Activated CD4-positive, alpha-beta T cell treated with anti-CD3 and anti-CD28 coated beads, Interleukin-2, amount 10 ng/mL, durations not matched to agents 24 days and 14 days (primary cell): Measurements from ENCODE around the gene MYH16. TPM values are rescaled to one million over a fixed set of nuclear protein-coding genes. Genes with fewer than 3 reads are reported as not detected.

Source experiments
- total RNA-seq: library from RNA; stranded (reverse); gene quantifications from 2 replicates; pipeline ENCODE4 v1.2.3, GENCODE V29; 2022

Gene MYH16
- total RNA-seq, 1 donor from 2014 or later = not detected

Other genes with a start within 250 kb of the MYH16 start
- gene SMURF1, start 128.7 kb upstream of the MYH16 start, total RNA-seq = 12.5 and 13.1 TPM in 2 replicates
- gene KPNA7, start 64.7 kb upstream of the MYH16 start, total RNA-seq = not detected in 2 replicates
- gene ARPC1A, start 53.1 kb downstream of the MYH16 start, total RNA-seq = 76.0 and 80.8 TPM in 2 replicates
- gene ARPC1B, start 101.9 kb downstream of the MYH16 start, total RNA-seq = 248 and 250 TPM in 2 replicates
- gene PDAP1, start 135.8 kb downstream of the MYH16 start, total RNA-seq = 167 and 168 TPM in 2 replicates
- gene BUD31, start 136.1 kb downstream of the MYH16 start, total RNA-seq = 136 and 147 TPM in 2 replicates
- gene PTCD1, start 166.0 kb downstream of the MYH16 start, total RNA-seq = 10.5 and 10.7 TPM in 2 replicates
- 83.5 and 89.0 TPM in 2 replicates for gene CPSF4, start 166.1 kb downstream of the MYH16 start, total RNA-seq
- gene ATP5MF, start 193.3 kb downstream of the MYH16 start, total RNA-seq = 380 and 393 TPM in 2 replicates
- 22.6 and 23.6 TPM in 2 replicates for gene ZNF789, start 200.1 kb downstream of the MYH16 start, total RNA-seq
- gene ZNF394, start 227.4 kb downstream of the MYH16 start, total RNA-seq = 38.1 and 38.7 TPM in 2 replicates
- 7.2 TPM in 2 replicates for gene ZKSCAN5, start 231.8 kb downstream of the MYH16 start, total RNA-seq